Liver (tissue), 9 donors: Measurements from ENCODE around the gene SLC2A1. TPM values are rescaled to one million over a fixed set of nuclear protein-coding genes. Genes with fewer than 3 reads are reported as not detected.

Experiments
- DNase-seq: peaks from one replicate; pipeline ENCODE4 v3.0.0-alpha.2; 2017; ENCODE audit warnings: low spot score
- H3K27ac ChIP-seq, 2 donors: one replicate each; pipeline ENCODE4 v1.7.0; 2013; ENCODE audit warnings: inconsistent platforms in 2 of 2, low read length in 2 of 2, control low read depth in 1 of 2, low read depth in 1 of 2, mild to moderate bottlenecking in 1 of 2
- H3K27me3 ChIP-seq, 4 donors: one replicate each; pipeline versions ENCODE4 v1.6.1 to v1.7.0; 2013; ENCODE audit warnings: low read length in 3 of 4, inconsistent platforms in 1 of 4, mild to moderate bottlenecking in 1 of 4, moderate library complexity in 1 of 4; ENCODE audit not compliant: control insufficient read depth in 4 of 4, insufficient read depth in 4 of 4
- H3K36me3 ChIP-seq, 4 donors: one replicate each; pipeline versions ENCODE4 v1.6.1 to v1.7.0; 2013; ENCODE audit warnings: low read length in 3 of 4, mild to moderate bottlenecking in 3 of 4, low read depth in 1 of 4, moderate library complexity in 1 of 4; ENCODE audit not compliant: control insufficient read depth in 4 of 4, insufficient read depth in 3 of 4
- H3K4me1 ChIP-seq, 4 donors: one replicate each; pipeline versions ENCODE4 v1.6.1 to v1.7.0; 2013; ENCODE audit warnings: low read length in 3 of 4, mild to moderate bottlenecking in 3 of 4, moderate library complexity in 1 of 4; ENCODE audit not compliant: control insufficient read depth in 4 of 4, insufficient read depth in 4 of 4
- H3K4me3 ChIP-seq, 3 donors: one replicate each; pipeline versions ENCODE4 v1.6.1 to v1.7.0; 2013; ENCODE audit warnings: low read length in 3 of 3, control low read depth in 1 of 3, low read depth in 1 of 3, mild to moderate bottlenecking in 1 of 3
- H3K9ac ChIP-seq, 2 donors: one replicate each; pipeline ENCODE4 v1.7.0; 2013; ENCODE audit warnings: low read length in 2 of 2, mild to moderate bottlenecking in 2 of 2, moderate library complexity in 2 of 2, control low read depth in 1 of 2, low read depth in 1 of 2
- H3K9me3 ChIP-seq, 4 donors: one replicate each; pipeline versions ENCODE4 v1.6.1 to v1.7.0; 2013; ENCODE audit warnings: low read length in 3 of 4; ENCODE audit not compliant: control insufficient read depth in 4 of 4
- ATF3 ChIP-seq: IDR thresholded peaks from 2 replicates; pipeline ENCODE4 v1.6.1; 2016; ENCODE audit warnings: antibody characterized with exemption
- CTCF ChIP-seq: fragments of 150-350 bp; IDR thresholded peaks from 2 replicates; pipeline ENCODE4 v1.5.1; 2017; ENCODE audit warnings: improper control_type of control experiment, low read depth, low read length; ENCODE audit not compliant: missing input control
- EGR1 ChIP-seq, 2 donors: IDR thresholded peaks; 2 replicates each; pipeline ENCODE4 v1.6.1; 2016 to 2018; ENCODE audit warnings: antibody characterized with exemption in 2 of 2, low read depth in 2 of 2
- FOXA1 ChIP-seq: IDR thresholded peaks from 2 replicates; pipeline ENCODE4 v1.6.1; 2016; ENCODE audit warnings: antibody characterized with exemption
- FOXA2 ChIP-seq: IDR thresholded peaks from 2 replicates; pipeline ENCODE4 v1.6.1; 2016; ENCODE audit warnings: antibody characterized with exemption
- GABPA ChIP-seq, 2 donors: IDR thresholded peaks in 1 of 2; conservative IDR thresholded peaks in 1 of 2; 2 replicates each; pipeline ENCODE4 v1.6.1; 2016; ENCODE audit warnings: antibody characterized with exemption in 2 of 2, mild to moderate bottlenecking in 1 of 2, moderate library complexity in 1 of 2
- HNF4A ChIP-seq, 2 donors: conservative IDR thresholded peaks; 2 replicates each; pipeline ENCODE4 v1.6.1; 2016; ENCODE audit warnings: antibody characterized with exemption in 2 of 2, mild to moderate bottlenecking in 2 of 2
- HNF4G ChIP-seq: IDR thresholded peaks from 2 replicates; pipeline ENCODE4 v1.6.1; 2016; ENCODE audit warnings: antibody characterized with exemption
- JUND ChIP-seq, 2 donors: IDR thresholded peaks; 2 replicates each; pipeline ENCODE4 v1.6.1; 2016; ENCODE audit warnings: antibody characterized with exemption in 2 of 2
- MAX ChIP-seq: IDR thresholded peaks from 2 replicates; pipeline ENCODE4 v1.6.1; 2016; ENCODE audit warnings: antibody characterized with exemption
- NR2F2 ChIP-seq: IDR thresholded peaks from 2 replicates; pipeline ENCODE4 v1.6.1; 2016; ENCODE audit warnings: antibody characterized with exemption
- RAD21 ChIP-seq, 2 donors: IDR thresholded peaks; 2 replicates each; pipeline ENCODE4 v1.6.1; 2016; ENCODE audit warnings: antibody characterized with exemption in 2 of 2, mild to moderate bottlenecking in 2 of 2
- REST ChIP-seq: IDR thresholded peaks from 2 replicates; pipeline ENCODE4 v1.6.1; 2016; ENCODE audit warnings: antibody characterized with exemption, mild to moderate bottlenecking
- RXRA ChIP-seq, 2 donors: IDR thresholded peaks; 2 replicates each; pipeline ENCODE4 v1.6.1; 2017 to 2018; ENCODE audit warnings: antibody characterized with exemption in 2 of 2, mild to moderate bottlenecking in 1 of 2
- SP1 ChIP-seq: IDR thresholded peaks from 2 replicates; pipeline ENCODE4 v1.6.1; 2018; ENCODE audit warnings: antibody characterized with exemption, mild to moderate bottlenecking
- TAF1 ChIP-seq: conservative IDR thresholded peaks from 2 replicates; pipeline ENCODE4 v1.6.1; 2016; ENCODE audit warnings: antibody characterized with exemption, mild to moderate bottlenecking
- YY1 ChIP-seq: IDR thresholded peaks from 2 replicates; pipeline ENCODE4 v1.6.1; 2016; ENCODE audit warnings: antibody characterized with exemption, mild to moderate bottlenecking
- ZBTB33 ChIP-seq: IDR thresholded peaks from 2 replicates; pipeline ENCODE4 v1.6.1; 2016; ENCODE audit warnings: antibody characterized with exemption
- WGBS: extraction: QIAGEN DNeasy Blood & Tissue Kit; methylation state at CpG from one replicate; pipeline ENCODE4 v1.1.7; 2013; 5-methylcytosine and 5-hydroxymethylcytosine counted together
- polyA plus RNA-seq, 2 donors: library from polyadenylated mRNA; stranded (reverse) in 1 of 2; unstranded in 1 of 2; fragments of 200-250 nt in 1 of 2; fragments of >200 nt in 1 of 2; fragmentation: Nextera tagmentation in 1 of 2; extraction: Ambion mirVana in 1 of 2; gene quantifications; one replicate each; pipeline versions ENCODE4 v1.2.1 to v1.2.3, GENCODE V29; 2013 to 2015
- total RNA-seq, 2 donors: library from RNA; depleted of rRNA; stranded (reverse); fragments of >200 nt; gene quantifications; one replicate each; pipeline ENCODE4 v1.2.3, GENCODE V29; 2014
- donor health status: healthy.
- donor health status: healthy.
- donor health status: healthy.
- donor health status: healthy.
- donor health status: healthy.

Gene SLC2A1
- total and polyA plus RNA-seq, 4 donors: 1.1 to 675 (median 3.0) TPM

GRCh38 chr1:42943166-42943565 lies 15.5 kb downstream of the SLC2A1 start (continued):
- TF ChIP-seq YY1: no peak

- Histone ChIP-seq H3K9ac (no peak overlapping the region), H3K27me3 (no peaks in the 10 kb centered on the region), H3K9me3 (no peaks in the 10 kb centered on the region), H3K27ac (no peak overlapping the region), H3K36me3 (no peaks in the 10 kb centered on the region), H3K4me1 (peaks cover 0 to 2% (median 0%) of the 10 kb centered on the region in 4 donors), H3K4me3 (no peak overlapping the region)
- 83% methylated on average over 6 of the region's 6 CpGs for WGBS
- DNase-seq: no peak
- TF ChIP-seq GABPA (IDR thresholded peaks at IDR 0.05 in 1 of 2, conservative IDR thresholded peaks at IDR 0.05 in 1 of 2) (no peak), CTCF (no peak), FOXA2 (no peak), RAD21 (IDR thresholded peaks at IDR 0.05) (no peak), SP1 (no peak), RXRA (IDR thresholded peaks at IDR 0.05) (no peak), HNF4A (conservative IDR thresholded peaks at IDR 0.05) (no peak), REST (no peak), JUND (IDR thresholded peaks at IDR 0.05) (no peak), FOXA1 (no peak), ATF3 (no peak), EGR1 (IDR thresholded peaks at IDR 0.05; ENCODE audit: low read depth in 2 of 2) (no peak), YY1 (no peak), HNF4G (no peak), NR2F2 (no peak), TAF1 (no peak), MAX (no peak), ZBTB33 (no peak)
Measured at GRCh38 chr1:42942444-42942843, 16.2 kb downstream of the SLC2A1 start.
